Measurements from ENCODE around the gene POLD1.
"Not testable (repeated sequence)": the region's sequence is repeated elsewhere in the genome, so short reads cannot be mapped to it uniquely, and the experiment has no call there.

Gene POLD1

DNA sequence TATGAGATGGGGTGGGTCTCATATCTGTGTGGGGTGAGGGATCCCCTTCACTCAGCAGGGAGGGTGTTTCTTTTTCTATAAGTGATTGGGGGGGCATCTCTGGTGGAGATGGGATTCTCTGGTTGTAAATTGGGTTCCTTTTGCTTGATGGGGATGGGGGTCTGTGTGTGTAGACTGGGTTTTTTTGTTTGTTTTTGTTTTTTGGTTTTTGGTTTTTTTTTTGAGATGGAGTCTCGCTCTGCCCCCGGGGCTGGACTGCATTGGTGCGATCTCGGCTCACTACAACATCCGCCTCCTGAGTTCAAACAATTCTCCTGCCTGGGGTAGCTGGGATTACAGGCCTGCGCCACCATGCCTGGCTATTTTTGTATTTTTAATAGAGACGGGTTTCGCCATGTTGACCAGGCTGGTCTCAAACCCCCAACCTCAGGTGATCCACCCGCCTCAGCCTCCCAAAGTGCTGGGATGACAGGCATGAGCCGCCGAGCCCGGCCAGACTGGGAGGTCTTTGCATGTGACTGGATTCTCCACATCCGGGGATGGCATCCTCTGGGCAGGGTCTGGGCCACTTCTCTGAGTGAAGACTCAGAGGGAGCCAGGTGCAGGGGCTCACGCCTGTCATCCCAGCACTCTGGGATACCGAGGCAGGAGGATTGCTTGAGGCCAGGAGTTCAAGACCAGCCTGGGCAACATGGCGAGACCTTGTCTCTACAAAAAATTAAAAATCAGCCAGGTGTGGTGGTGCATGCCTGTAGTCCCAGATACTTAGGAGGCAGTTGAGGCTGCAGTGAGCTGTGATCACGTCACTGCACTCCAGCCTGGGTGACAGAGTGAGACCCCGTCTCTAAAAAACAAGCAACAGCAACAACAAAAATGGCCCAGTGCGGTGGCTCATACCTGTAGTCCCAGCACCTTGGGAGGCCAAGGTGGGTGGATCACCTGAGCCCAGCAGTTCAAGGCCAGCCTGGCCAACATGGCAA is 49.3 kb downstream of the POLD1 start:
- in situ Hi-C loops (cut with MboI; ENCODE audit: low sequenced_read_pairs), result no loop called here

DNA sequence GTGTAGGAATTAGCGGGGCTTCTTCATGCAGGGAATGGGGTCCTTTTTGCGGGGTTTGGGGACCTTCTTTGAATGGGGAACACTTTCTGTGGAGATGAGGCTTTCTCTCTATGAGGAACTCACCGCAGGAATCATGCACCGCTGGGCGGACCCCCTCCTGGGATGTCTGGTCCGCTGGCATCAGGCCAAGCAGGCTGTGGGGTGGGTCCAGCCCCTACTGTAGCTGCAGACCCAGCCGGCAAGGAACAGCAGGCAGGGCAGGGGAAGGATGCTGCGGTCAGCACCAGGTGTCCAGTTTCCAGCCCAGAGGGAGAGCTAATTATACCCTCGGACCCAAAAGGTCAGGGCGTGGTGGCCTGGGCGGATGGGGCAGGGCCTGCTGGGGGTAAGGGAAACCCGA is 50.4 kb downstream of the POLD1 start:
- in situ Hi-C loops (cut with MboI; ENCODE audit: low sequenced_read_pairs), result no loop called here

DNA sequence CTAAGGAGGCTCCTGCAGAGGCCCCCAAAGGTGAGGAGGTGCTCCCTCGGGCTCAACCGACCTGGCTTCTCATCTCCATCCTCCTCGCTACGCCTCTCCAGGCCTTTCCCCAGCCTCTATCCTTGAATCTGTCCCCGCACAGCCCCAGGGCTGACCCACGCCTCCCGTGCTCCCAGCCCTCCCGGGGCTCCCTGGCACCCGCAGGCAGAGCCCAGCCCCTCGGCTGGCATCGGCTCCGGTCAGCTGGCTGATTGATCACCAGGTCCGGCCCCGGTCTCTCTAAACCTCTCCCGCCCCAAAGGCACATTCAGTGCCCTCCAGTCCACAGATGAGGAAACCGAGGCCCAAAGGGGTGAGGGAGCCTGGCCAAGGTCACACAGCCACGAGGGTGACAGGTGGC is 51.1 kb downstream of the POLD1 start:
- in situ Hi-C loops (cut with MboI; ENCODE audit: low sequenced_read_pairs), result no loop called here

DNA sequence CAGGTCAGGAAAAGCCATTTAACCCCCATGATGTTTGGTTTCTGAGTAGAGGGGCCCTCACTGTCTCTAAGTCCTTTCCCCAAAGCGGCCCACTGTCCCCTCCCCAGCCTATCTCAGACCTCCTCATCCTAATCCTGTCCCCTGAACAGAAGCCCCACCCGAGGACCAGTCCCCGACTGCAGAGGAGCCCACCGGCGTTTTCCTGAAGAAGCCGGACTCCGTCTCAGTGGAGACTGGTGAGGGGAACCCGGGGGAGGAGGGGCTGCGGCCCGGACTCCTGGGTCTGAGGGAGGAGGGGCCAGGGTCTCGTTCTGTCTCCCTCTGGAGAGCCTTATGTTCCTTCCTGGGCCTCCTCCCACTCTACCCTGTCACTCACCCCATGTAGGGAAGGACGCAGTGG is 51.5 kb downstream of the POLD1 start:
- in situ Hi-C loops (cut with MboI; ENCODE audit: low sequenced_read_pairs), result no loop called here

DNA sequence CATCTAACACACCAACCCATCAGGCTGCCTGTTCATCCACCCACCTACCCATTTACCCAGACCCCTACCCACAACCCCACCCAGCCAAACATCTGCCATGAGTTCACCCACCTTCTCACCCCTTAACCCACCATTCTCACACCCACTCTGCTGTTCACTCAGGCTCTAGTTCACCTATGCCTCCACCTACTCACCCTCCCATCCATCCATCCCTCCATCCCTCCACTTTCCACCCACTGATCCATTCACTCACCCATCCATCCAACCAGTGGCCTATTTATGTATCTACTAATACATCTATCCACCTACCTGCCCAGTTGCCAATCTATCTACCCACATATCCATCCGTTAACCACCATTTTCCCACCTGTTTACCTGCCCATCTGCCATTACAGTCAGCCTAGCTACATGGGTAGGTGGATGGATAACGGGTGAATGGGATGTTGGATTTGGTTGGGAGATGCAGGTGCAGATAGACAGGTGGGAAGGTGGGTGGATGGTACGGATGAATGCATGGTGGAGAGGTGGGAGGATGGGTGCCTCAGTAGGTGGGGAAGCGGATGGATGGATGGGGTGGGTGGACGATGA is 53.8 kb downstream of the POLD1 start:
- in situ Hi-C loops (cut with MboI; ENCODE audit: low sequenced_read_pairs), result no loop called here

DNA sequence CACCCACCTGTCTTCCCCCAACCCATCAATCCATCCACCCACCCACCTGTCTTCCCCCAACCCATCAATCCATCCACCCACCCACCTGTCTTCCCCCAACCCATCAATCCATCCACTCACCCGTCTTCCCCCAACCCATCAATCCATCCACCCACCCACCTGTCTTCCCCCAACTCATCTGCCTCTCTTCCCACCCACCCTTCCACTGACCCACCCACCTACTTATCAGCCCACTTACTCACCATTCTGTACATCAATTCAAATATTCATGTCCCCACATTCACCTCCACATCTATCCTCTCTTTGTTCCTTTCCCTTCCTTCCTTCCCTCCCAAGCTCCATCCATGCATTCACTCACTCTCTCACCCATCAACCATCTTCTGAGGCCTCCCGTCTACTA is 55.0 kb downstream of the POLD1 start:
- in situ Hi-C loops (cut with MboI; ENCODE audit: low sequenced_read_pairs), result not testable (repeated sequence)

DNA sequence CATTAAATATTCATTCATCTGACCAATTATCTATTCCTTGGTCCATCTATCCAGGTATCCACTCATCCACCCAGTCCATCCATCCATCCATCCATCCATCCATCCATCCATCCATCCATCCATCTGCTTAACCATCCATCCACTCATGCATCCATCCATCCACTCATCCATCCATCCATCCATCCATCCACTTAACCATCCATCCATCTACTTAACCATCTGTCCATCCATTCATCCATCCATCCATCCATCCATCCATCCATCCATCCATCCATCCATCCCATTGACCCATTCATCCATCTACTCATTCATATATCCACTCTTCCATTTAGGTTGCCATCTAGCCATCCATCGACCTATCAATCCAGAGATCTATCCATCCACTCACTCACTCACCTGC is 59.9 kb downstream of the POLD1 start:
- in situ Hi-C loops (cut with MboI; ENCODE audit: low sequenced_read_pairs), result no loop called here

DNA sequence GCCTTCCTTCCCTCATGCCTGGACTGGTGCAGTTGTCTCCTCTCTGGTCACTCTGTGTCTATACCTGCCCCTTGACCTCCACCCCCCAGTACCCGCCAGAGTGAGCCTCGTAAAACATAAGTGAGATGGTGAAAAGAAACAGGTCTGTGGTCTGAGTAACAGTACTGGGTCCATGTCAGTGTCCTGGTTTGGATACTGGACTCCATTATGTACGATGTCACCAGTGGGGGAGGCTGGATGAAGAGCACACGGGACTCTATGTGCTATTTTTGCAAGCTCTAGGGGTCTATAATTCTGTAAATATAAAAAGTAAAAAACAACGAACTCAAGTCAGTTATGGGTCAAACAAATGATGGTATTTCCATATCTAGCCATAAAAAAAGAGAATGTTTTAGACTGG is 62.9 kb downstream of the POLD1 start:
- in situ Hi-C loops (cut with MboI; ENCODE audit: low sequenced_read_pairs), result no loop called here

DNA sequence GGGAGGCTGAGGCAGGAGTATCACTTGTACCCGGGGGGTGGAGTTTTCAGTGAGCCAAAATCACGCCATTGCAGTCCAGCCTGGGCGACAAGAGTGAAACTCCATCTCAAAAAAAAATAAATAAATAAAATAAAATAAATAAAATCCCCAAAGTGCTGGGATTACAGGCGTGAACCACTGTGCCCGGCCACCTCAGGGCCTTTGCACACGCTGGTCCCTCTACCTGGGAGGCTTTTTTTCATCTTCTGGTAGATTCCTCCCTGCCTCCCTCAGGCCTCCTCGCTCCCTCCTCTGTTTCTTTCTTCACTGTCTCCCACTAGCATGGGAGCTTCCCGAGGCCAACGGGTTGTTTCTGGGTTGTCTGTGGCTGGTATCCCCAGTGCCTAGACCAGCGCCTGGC is 63.6 kb downstream of the POLD1 start:
- in situ Hi-C loops (cut with MboI; ENCODE audit: low sequenced_read_pairs), result no loop called here

DNA sequence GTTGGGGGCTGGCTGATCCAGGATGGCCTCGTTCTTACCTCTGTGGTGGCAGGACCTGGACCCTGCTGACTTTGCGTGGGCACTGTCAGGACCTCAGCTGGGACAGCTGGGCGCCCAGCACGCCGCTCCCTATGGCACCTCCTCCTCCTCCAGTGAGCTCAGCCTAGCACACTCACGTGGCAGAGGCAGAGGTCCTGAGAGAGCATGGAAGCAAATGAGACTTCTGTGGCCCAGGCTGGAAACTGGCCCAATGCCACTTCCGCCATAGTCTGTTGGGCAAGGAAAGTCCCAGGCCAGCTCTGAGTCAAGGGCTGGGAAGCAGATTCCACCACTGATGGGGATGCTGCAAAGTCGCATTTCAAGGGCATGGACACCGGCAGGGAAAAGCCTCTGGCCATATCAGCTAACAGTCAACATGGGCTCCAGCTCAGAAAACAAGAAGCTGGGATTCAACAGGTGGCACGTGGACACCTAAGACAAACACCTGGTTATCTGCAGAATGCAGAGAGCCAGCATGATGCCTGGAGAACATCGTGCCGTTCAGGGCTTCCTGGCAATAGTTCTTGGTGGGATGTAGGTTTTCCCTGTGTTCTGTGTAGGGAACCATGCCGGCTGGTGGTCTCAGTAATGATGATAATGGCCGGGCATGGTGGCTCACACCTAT is 65.2 kb downstream of the POLD1 start:
- in situ Hi-C loops (cut with MboI; ENCODE audit: low sequenced_read_pairs), result no loop called here

DNA sequence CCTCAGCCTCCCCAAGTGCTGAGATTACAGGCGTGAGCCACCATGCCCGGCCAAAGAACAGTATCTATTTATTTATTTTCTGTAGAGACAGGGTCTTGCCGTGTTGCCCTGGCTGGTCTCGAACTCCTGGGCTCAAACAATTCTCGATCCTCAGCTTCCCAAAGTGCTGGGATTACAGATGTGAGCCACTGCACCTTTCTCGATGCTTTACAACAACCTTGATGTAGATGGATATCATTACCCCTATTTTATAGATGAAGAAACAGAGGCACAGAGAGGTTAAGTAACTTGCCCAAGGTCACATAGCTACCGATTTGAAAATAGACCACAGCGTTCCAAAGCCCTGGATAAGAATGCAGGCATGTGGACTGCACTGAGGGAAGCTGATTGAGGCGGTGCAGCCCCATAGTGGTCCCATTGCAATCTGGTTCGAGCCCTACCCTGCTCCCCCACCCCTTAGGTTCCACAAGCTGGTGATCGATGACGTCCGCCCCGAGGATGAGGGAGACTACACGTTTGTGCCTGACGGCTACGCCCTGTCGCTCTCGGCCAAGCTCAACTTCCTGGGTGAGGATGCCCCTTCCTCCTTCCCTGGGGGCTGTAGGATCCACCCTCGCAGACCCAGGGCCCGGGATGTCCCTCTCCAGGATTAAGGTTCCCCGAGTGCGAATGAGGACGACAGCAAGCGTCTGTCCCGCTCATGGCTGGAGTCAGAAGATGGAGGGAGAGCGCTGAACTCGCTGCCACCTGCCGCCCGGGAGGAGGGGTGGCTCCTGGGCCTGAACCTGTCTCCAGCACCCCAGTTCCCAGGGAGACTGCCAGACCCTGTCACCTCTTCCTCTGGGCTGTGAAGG is 66.4 kb downstream of the POLD1 start:
- in situ Hi-C loops (cut with MboI; ENCODE audit: low sequenced_read_pairs), result no loop called here

DNA sequence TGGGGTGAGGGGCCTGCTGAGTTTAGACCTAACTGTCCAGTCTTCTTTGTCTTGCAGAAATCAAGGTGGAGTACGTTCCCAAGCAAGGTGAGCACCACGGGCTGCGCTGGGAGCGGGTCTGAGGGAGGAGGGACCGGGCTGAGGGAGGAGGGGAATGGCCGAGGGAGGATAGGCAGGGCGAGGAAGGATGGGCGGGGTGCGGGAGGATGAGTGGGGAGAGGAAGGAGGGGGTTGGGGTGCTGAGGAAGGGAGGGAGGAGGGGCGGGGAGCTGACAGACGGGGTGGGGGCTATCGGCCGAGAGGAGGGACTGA is 67.0 kb downstream of the POLD1 start:
- in situ Hi-C loops (cut with MboI; ENCODE audit: low sequenced_read_pairs), result no loop called here

DNA sequence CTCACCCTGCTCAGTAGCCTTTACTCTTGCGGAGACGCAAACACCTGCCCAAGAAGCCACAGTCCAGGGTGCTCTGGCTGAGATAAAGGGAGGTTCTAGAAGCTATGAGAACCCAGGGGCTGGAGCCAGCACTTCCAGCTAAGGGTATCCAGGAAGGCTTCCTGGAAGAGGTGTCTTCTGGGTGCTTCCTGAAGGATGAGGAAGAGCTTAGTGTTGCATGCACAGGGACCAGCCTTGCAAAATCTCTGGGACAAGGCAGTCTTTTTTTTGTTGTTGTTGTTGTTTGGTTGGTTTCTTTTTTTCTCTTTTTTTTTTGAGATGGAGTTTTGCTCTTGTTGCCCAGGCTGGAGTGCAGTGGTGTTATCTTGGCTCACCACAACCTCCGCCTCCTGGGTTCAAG is 69.1 kb downstream of the POLD1 start:
- in situ Hi-C loops (cut with MboI; ENCODE audit: low sequenced_read_pairs), result no loop called here

DNA sequence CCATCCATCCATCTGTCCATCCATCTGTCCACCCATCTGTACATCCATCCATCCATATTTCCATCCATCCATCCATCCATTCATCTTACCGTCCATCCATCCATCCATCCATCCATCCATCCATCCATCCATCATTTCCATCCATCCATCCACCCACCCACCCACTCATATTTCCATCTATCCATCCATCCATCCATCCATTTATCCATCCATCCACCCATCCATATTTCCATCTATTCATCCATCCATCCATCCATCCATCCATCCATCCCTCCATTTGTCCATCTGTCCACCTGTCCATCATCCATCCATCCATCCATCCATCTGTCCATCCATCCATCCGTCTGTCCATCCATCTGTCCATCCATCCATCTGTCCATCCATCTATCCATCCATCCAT is 71.8 kb downstream of the POLD1 start:
- in situ Hi-C loops (cut with MboI; ENCODE audit: low sequenced_read_pairs), result no loop called here

DNA sequence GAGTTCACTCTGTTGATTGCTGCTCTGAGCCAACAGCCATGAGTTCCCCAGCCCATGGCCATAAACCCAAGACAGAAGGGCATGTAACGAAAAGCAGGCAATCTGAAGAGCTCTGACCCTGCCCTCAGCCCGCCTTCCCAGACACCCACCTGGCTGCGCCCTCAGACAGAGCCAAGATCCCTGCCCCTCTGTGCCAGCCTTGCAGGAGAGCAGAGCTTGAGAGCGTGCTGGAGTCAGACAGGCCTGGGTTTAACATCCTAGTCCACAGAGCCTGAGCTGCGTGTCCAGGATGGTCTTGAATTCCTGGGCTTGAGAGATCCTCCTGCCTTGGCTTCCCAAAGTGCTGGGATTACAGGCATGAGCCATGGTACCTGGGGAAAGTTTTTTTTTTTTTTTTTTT is 73.2 kb downstream of the POLD1 start:
- in situ Hi-C loops (cut with MboI; ENCODE audit: low sequenced_read_pairs), result no loop called here

DNA sequence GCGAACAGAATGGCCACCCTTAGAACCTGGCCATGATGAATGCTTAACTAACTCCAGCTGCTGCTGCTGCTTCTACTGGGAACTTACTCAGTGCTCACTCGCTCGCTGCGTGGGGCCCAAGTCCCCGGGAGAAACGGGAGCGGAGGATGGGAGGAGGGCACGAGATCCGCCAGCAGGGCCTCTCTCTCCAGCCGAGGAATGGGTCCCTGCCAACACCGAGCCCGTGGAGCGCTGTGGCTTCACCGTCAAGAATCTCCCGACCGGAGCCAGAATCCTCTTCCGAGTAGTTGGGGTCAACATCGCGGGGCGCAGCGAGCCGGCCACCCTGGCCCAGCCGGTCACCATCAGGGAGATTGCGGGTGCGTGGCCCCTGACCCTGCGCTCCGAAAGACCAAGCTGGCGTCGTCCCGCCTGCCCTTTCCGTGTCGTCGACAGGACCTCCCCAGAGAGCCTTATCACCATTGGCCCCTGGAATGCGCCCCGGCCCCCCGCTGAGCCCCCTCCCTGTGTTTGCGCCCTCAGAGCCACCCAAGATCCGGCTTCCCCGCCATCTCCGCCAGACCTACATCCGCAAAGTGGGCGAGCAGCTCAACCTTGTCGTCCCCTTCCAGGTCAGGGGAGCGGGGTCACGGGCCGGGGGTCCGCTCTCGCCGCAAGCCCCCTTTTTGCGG is 74.4 kb downstream of the POLD1 start:
- in situ Hi-C loops (cut with MboI; ENCODE audit: low sequenced_read_pairs), result no loop called here

DNA sequence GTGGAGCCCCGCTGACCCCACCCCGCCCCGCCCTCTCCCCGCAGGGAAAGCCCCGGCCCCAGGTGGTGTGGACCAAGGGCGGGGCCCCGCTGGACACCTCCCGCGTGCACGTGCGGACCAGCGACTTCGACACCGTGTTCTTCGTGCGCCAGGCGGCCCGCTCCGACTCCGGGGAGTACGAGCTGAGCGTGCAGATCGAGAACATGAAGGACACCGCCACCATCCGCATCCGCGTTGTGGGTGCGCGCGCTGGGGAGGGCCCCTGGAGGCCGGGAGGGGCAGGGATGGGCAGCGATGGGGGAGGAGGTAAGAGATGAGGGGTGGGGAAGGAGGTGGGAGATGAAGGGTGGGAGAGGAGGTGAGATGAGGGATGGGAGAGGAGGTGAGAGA is 74.9 kb downstream of the POLD1 start:
- in situ Hi-C loops (cut with MboI; ENCODE audit: low sequenced_read_pairs), result no loop called here

DNA sequence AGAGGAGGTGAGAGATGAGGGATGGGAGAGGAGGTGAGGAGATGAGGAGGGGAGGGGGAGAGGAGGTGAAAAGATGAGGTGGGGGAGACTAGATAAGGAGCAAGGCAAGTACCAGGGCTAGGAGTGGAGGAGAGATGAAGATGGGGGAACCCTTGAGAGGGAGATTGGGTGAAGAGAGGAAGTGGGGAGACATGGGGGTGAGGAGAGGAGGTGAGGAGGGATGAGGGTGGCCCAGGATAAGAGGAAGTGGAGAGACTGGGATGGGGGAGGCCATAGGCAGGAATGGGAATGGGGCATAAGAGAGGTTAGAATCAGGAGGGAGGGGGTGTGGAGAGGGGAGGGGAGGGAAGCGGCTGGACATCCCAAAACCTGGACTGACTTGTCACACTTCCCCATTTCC is 75.5 kb downstream of the POLD1 start:
- in situ Hi-C loops (cut with MboI; ENCODE audit: low sequenced_read_pairs), result no loop called here

DNA sequence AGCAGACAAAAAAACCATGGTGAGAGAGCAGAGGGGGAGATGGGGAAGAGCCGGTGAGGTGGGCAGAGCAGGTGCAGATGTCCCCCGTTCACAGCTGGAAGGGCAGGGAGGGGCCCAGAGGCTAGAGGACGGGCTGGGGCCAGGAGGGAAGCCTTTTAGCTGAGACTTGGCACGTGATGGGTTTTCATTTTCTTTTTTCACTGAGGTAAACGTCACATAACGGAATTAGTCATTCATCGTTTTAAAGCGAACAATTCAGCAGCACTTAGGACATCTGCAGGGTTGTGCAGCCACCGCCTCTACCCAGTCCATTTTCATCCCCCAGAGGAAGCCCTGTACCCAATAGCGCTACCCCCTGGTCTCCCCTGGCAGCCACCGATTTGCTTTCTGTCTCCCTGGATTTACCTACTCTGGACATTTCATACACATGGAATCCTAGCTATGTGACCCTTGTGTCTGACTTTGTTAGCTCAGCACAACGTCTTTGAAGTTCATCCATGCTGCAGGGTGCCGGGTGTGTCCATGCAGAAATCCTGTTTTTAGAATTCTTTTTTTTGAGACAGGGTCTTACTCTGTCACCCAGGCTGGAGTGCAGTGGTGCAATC is 76.1 kb downstream of the POLD1 start:
- in situ Hi-C loops (cut with MboI; ENCODE audit: low sequenced_read_pairs), result no loop called here

Data from hTERT RPE-1 (cell line).